Measurements from ENCODE around the gene ARHGEF38. TPM values are rescaled to one million over a fixed set of nuclear protein-coding genes. Genes with fewer than 3 reads are reported as not detected.

The ARHGEF38 gene
- total RNA-seq, 1 experiment from 2014 or later: 0.15 TPM

GRCh38 chr4:105620640-105621323, 68.4 kb downstream of the ARHGEF38 start:
- intact Hi-C loops (cut with micrococcal nuclease; ENCODE audit: unreplicated experiment): no loop called here
- BruUV-seq (replicated peaks): no TSS peak
- no peaks in the 10 kb centered on the region for H3K36me3 ChIP-seq (ENCODE audit: low read depth)
- H4K20me1 ChIP-seq (ENCODE audit: insufficient read depth): no peaks in the 10 kb centered on the region
- H3K4me1 ChIP-seq (replicated peaks; ENCODE audit: insufficient read depth): no peaks in the 10 kb centered on the region
- no peak overlapping the region for H2AFZ ChIP-seq
- DNase-seq: peak in 1 of 2 experiments; percentile 37
- H3K4me3 ChIP-seq: no peak overlapping the region
- no peak overlapping the region for H3K27ac ChIP-seq
- ChIA-PET CTCF (no interaction called here), POLR2A (ENCODE audit: unreplicated experiment) (interaction anchor here (0.6 kb wide), 2 partner anchors 24 to 457 kb away, joined by 3 to 5 read pairs; no protein-coding TSS in a partner anchor)
- TF ChIP-seq CTCF (conservative IDR thresholded peaks at IDR 0.05) (no peak), EZH2 (IDR thresholded peaks at IDR 0.05; ENCODE audit: low read depth) (no peak)
- no peaks in the 10 kb centered on the region for H3K9me3 ChIP-seq (ENCODE audit: insufficient read depth, low read depth)
- no peaks in the 10 kb centered on the region for H3K27me3 ChIP-seq (ENCODE audit: insufficient read depth, low read depth)
- no peaks in the 10 kb centered on the region for H3K79me2 ChIP-seq (ENCODE audit: low read depth)
- H3K4me2 ChIP-seq: no peak overlapping the region
- H3K9me2 ChIP-seq (ENCODE audit: insufficient read depth): no peaks in the 10 kb centered on the region
- no peaks in the 10 kb centered on the region for H3F3A ChIP-seq (ENCODE audit: insufficient read depth, low read depth)

- POLR2A ChIA-PET (ENCODE audit: unreplicated experiment): no interaction called here
- no peak overlapping the region for H3K4me2 ChIP-seq
- no TSS peak for BruUV-seq (replicated peaks)
- no peak overlapping the region for H2AFZ ChIP-seq
- H3K79me2 ChIP-seq (ENCODE audit: low read depth): no peaks in the 10 kb centered on the region
- no peaks in the 10 kb centered on the region for H3F3A ChIP-seq (ENCODE audit: insufficient read depth, low read depth)
- H3K9me3 ChIP-seq (ENCODE audit: insufficient read depth, low read depth): no peaks in the 10 kb centered on the region
- no peak for DNase-seq
- H3K9me2 ChIP-seq (ENCODE audit: insufficient read depth): no peaks in the 10 kb centered on the region
- no peaks in the 10 kb centered on the region for H3K27me3 ChIP-seq (ENCODE audit: insufficient read depth, low read depth)
- CTCF ChIA-PET: no interaction called here
- no peaks in the 10 kb centered on the region for H4K20me1 ChIP-seq (ENCODE audit: insufficient read depth)
- no peaks in the 10 kb centered on the region for H3K36me3 ChIP-seq (ENCODE audit: low read depth)
- H3K27ac ChIP-seq: no peak overlapping the region
- no peak overlapping the region for H3K4me3 ChIP-seq
- intact Hi-C loops (cut with micrococcal nuclease; ENCODE audit: unreplicated experiment): no loop called here
- no peak for TF ChIP-seq CTCF (conservative IDR thresholded peaks at IDR 0.05)
- TF ChIP-seq EZH2 (IDR thresholded peaks at IDR 0.05; ENCODE audit: low read depth): no peak
- H3K4me1 ChIP-seq (replicated peaks; ENCODE audit: insufficient read depth): no peaks in the 10 kb centered on the region
Observed at GRCh38 chr4:105622269-105622668, 69.8 kb downstream of the ARHGEF38 start.

- Histone ChIP-seq H3K79me2 (ENCODE audit: low read depth) (no peaks in the 10 kb centered on the region), H3K9me3 (ENCODE audit: insufficient read depth, low read depth) (no peaks in the 10 kb centered on the region), H3K4me3 (no peak overlapping the region), H3K27ac (no peak overlapping the region), H3F3A (ENCODE audit: insufficient read depth, low read depth) (no peaks in the 10 kb centered on the region), H3K36me3 (ENCODE audit: low read depth) (no peaks in the 10 kb centered on the region), H3K4me2 (no peak overlapping the region), H3K9me2 (ENCODE audit: insufficient read depth) (no peaks in the 10 kb centered on the region), H4K20me1 (ENCODE audit: insufficient read depth) (no peaks in the 10 kb centered on the region), H3K27me3 (ENCODE audit: insufficient read depth, low read depth) (no peaks in the 10 kb centered on the region), H2AFZ (no peak overlapping the region), H3K4me1 (replicated peaks; ENCODE audit: insufficient read depth) (no peaks in the 10 kb centered on the region)
- TF ChIP-seq CTCF (conservative IDR thresholded peaks at IDR 0.05) (no peak), EZH2 (IDR thresholded peaks at IDR 0.05; ENCODE audit: low read depth) (no peak)
- ChIA-PET CTCF (no interaction called here), POLR2A (ENCODE audit: unreplicated experiment) (interaction anchor here (0.6 kb wide), 1 partner anchor 37 kb away, joined by 9 read pairs; no protein-coding TSS in a partner anchor)
- intact Hi-C loops (cut with micrococcal nuclease; ENCODE audit: unreplicated experiment): no loop called here
- no TSS peak for BruUV-seq (replicated peaks)
- no peak for DNase-seq
Observed at GRCh38 chr4:105623099-105623498, 70.7 kb downstream of the ARHGEF38 start.
